Measurements from ENCODE around the gene SPEF2.

The SPEF2 gene

GRCh38 chr5:35754481-35754880, 136.8 kb downstream of the SPEF2 start:
- TF ChIP-seq CTCF (IDR thresholded peaks at IDR 0.05), result no peak
- no peak for DNase-seq (ENCODE audit: low spot score)
- H3K27ac ChIP-seq, result no peak overlapping the region
- no peak overlapping the region for H3K4me3 ChIP-seq

DNA sequence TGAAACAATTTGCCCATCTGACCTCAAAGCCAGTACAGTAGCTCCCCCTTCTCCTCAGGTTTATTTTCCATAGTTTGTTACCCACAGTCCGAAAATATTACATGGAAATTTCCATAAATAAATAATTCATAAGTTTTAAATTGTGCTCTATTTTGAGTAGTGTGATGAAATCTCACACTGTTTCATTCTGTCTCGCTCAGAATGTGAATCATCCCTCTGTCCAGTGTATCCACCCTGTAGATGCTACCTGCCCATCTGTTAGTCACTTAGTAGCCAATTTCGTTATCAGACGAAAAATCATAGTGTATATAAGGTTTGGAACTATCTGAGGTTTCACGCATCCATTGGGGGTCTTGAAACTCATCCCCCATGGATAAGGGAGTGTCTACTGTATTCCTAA, 138.3 kb downstream of the SPEF2 start:
- TF ChIP-seq CTCF (IDR thresholded peaks at IDR 0.05), result no peak
- Histone ChIP-seq H3K27ac (no peak overlapping the region), H3K4me3 (no peak overlapping the region)
- no peak for DNase-seq (ENCODE audit: low spot score)

- no peak for TF ChIP-seq CTCF (IDR thresholded peaks at IDR 0.05)
- Histone ChIP-seq H3K4me3 (no peak overlapping the region), H3K27ac (no peak overlapping the region)
- DNase-seq (ENCODE audit: low spot score), result no peak
These were observed 140.6 kb downstream of the SPEF2 start for GRCh38 chr5:35758151-35758724.

DNA sequence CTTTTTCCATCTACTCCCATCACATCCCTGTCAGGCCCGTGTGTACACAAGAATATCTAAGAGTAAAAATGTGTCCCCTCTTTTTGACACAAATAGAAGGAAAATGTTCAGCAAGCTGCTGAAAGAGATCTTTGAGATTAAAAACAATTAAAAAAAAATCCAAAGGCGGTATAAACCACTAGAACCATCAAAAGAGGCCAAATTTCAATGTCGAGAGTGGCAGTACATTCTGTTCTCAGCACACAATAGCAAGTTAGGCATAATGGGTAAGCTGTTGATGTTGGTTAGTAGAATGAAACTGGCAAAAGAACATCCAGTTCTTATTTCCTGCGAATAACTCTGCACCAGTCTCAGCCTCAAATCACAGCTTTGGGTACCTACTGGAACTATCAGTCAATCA, 143.9 kb downstream of the SPEF2 start:
- DNase-seq (ENCODE audit: low spot score), result no peak
- H3K27ac ChIP-seq, result no peak overlapping the region
- no peak overlapping the region for H3K4me3 ChIP-seq
- TF ChIP-seq CTCF (IDR thresholded peaks at IDR 0.05), result no peak

DNA sequence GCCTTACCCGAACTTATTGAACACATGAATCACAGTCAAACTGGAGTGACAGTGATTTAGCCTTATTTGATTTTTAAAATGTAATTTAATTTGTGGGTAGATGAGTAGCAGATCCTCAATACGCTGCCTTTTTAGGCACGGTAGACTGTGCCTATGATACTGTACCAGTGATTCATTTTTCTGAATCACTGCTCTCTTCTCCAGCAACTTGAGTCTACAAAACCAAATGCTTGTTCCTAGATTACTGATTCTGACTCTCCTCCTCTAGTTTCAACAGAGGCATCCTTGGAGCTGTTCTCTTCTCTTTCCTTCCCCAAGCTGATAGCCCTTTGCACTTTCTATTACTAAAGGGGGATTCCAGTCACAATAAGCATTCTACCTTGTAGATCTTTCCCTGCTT, 144.7 kb downstream of the SPEF2 start:
- Histone ChIP-seq H3K27ac (no peak overlapping the region), H3K4me3 (no peak overlapping the region)
- TF ChIP-seq CTCF (IDR thresholded peaks at IDR 0.05), result no peak
- no peak for DNase-seq (ENCODE audit: low spot score)

DNA sequence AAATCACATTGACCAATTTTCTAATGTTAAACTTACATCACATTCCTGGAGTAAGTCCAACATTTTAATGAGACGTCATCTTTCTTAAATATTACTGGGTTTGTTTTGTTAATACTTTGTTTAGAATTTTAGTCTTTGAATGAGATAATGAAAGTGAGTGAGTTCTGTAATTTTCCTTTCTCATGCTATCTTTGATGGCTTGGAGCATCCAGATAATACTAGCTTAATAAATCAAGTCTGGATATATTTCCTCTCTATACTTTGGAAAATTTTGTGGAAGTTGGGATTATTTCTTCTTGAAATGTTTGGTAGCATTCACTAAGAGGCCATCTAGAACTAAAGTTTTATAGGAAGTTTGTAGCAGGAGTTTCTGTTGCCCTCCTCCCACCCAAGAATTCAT, 148.3 kb downstream of the SPEF2 start:
- no peak for TF ChIP-seq CTCF (IDR thresholded peaks at IDR 0.05)
- Histone ChIP-seq H3K4me3 (no peak overlapping the region), H3K27ac (no peak overlapping the region)
- no peak for DNase-seq (ENCODE audit: low spot score)

- no peak overlapping the region for H3K4me3 ChIP-seq
- H3K27ac ChIP-seq, result no peak overlapping the region
- no peak for DNase-seq (ENCODE audit: low spot score)
- no peak for TF ChIP-seq CTCF (IDR thresholded peaks at IDR 0.05)
These were observed 153.6 kb downstream of the SPEF2 start for GRCh38 chr5:35771300-35771699.

All from coronary artery (tissue), 2 donors.